MM.1S (cell line): ENCODE measurements around the gene SNX27.

Source experiments
- DNase-seq: peaks from one replicate; pipeline ENCODE4 v3.0.0-alpha.2; 2015
- H2AFZ ChIP-seq: fragments of 300-600 bp; sonication (generic); 2 replicates; pipeline ENCODE4 v1.6.0; 2016; ENCODE audit warnings: antibody characterized with exemption, low read length
- H3F3A ChIP-seq: fragments of 300-600 bp; sonication (generic); 2 replicates; pipeline ENCODE4 v1.6.1; 2016; ENCODE audit warnings: mild to moderate bottlenecking, antibody characterized with exemption, low read length, moderate library complexity, mixed read lengths; ENCODE audit not compliant: insufficient read depth
- H3K27ac ChIP-seq: fragments of 300-600 bp; sonication (generic); 2 replicates; pipeline ENCODE4 v1.5.1; 2016; ENCODE audit warnings: mild to moderate bottlenecking, low read length
- H3K27me3 ChIP-seq: fragments of 300-600 bp; sonication (generic); replicated peaks from 2 replicates; pipeline ENCODE4 v1.6.0; 2016; ENCODE audit warnings: low read length; ENCODE audit not compliant: insufficient read depth
- H3K36me3 ChIP-seq: fragments of 300-600 bp; sonication (generic); replicated peaks from 2 replicates; pipeline ENCODE4 v1.6.1; 2016; ENCODE audit warnings: mild to moderate bottlenecking, low read length, mixed read lengths; ENCODE audit not compliant: insufficient read depth
- H3K4me1 ChIP-seq: fragments of 300-600 bp; sonication (generic); 2 replicates; pipeline ENCODE4 v1.6.1; 2016; ENCODE audit warnings: low read length, mixed read lengths
- H3K4me2 ChIP-seq: fragments of 300-600 bp; sonication (generic); 2 replicates; pipeline ENCODE4 v1.6.0; 2016; ENCODE audit warnings: low read depth, low read length
- H3K4me3 ChIP-seq: fragments of 300-600 bp; sonication (generic); 2 replicates; pipeline ENCODE4 v1.5.1; 2016; ENCODE audit warnings: low read length, mixed read lengths
- H3K79me2 ChIP-seq: fragments of 300-600 bp; sonication (generic); 2 replicates; pipeline ENCODE4 v1.6.1; 2016; ENCODE audit warnings: mixed run types, low read length, mixed read lengths
- H3K9ac ChIP-seq: fragments of 300-600 bp; sonication (generic); 2 replicates; pipeline ENCODE4 v1.6.1; 2016; ENCODE audit warnings: low read length, mixed read lengths
- H3K9me2 ChIP-seq: fragments of 300-600 bp; sonication (generic); replicated peaks from 2 replicates; pipeline ENCODE4 v1.6.1; 2016; ENCODE audit warnings: mild to moderate bottlenecking, low read length, mixed read lengths; ENCODE audit not compliant: insufficient read depth
- H3K9me3 ChIP-seq: fragments of 300-600 bp; sonication (generic); replicated peaks from 2 replicates; pipeline ENCODE4 v1.6.1; 2016; ENCODE audit warnings: mild to moderate bottlenecking, low read length, mixed read lengths; ENCODE audit not compliant: insufficient read depth
- H4K20me1 ChIP-seq: fragments of 300-600 bp; sonication (generic); 2 replicates; pipeline ENCODE4 v1.6.1; 2016; ENCODE audit warnings: mild to moderate bottlenecking, low read length, moderate library complexity, mixed read lengths; ENCODE audit not compliant: insufficient read depth
- EZH2 ChIP-seq: fragments of 300-600 bp; sonication (generic); optimal IDR thresholded peaks from 2 replicates; pipeline ENCODE3; 2017; ENCODE audit warnings: low read depth, mild to moderate bottlenecking, antibody characterized with exemption, low read length, mixed read lengths
- EZH2phosphoT487 ChIP-seq: fragments of 300-600 bp; sonication (generic); IDR thresholded peaks from 2 replicates; pipeline ENCODE4 v1.6.1; 2018; ENCODE audit warnings: antibody characterized with exemption, low read length
- TF ChIP-seq, protein P1 (sequence below): fragments of 300-600 bp; sonication (generic); IDR thresholded peaks from 2 replicates; pipeline ENCODE4 v1.5.1; 2016; ENCODE audit warnings: antibody characterized with exemption, low read length, mixed read lengths

Gene SNX27

DNA sequence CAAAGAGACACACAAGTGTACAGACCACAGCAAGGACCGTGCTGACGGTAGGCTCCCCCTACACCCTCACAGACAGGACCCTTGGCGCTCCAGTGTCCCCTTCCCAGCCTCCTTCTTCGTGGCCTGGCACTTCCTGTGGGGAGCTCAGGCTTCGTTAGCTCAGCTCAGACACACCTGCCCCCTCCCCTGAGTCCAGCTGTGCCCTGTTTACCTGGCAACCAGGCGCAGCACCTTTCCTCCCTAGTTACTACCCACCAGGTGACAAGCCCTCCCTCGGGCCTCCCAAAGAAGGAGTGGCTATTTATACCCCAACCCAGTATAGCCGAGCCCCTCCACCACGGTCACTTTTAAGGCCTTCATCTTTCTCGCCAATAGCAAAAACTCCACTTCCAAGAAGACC, 100.1 kb downstream of the SNX27 start:
- Histone ChIP-seq H3K9me3 (no peaks in the 10 kb centered on the region), H3K9me2 (no peaks in the 10 kb centered on the region), H3K9ac (no peak overlapping the region), H3K36me3 (no peaks in the 10 kb centered on the region), H3K27ac (no peak overlapping the region), H3K4me3 (no peak overlapping the region), H3K27me3 (peaks cover 81% of the 10 kb centered on the region), H3F3A (no peaks in the 10 kb centered on the region), H3K4me1 (0 out of 2 replicates have a peak, but pooled peaks cover 1% of the 10 kb centered on the region), H3K79me2 (no peaks in the 10 kb centered on the region), H2AFZ (no peak overlapping the region), H4K20me1 (no peaks in the 10 kb centered on the region), H3K4me2 (no peak overlapping the region)
- TF ChIP-seq EZH2phosphoT487 (no peak), EZH2 (no peak)
- TF ChIP-seq, protein P1, sequence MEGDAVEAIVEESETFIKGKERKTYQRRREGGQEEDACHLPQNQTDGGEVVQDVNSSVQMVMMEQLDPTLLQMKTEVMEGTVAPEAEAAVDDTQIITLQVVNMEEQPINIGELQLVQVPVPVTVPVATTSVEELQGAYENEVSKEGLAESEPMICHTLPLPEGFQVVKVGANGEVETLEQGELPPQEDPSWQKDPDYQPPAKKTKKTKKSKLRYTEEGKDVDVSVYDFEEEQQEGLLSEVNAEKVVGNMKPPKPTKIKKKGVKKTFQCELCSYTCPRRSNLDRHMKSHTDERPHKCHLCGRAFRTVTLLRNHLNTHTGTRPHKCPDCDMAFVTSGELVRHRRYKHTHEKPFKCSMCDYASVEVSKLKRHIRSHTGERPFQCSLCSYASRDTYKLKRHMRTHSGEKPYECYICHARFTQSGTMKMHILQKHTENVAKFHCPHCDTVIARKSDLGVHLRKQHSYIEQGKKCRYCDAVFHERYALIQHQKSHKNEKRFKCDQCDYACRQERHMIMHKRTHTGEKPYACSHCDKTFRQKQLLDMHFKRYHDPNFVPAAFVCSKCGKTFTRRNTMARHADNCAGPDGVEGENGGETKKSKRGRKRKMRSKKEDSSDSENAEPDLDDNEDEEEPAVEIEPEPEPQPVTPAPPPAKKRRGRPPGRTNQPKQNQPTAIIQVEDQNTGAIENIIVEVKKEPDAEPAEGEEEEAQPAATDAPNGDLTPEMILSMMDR, result no peak
- no peak for DNase-seq

DNA sequence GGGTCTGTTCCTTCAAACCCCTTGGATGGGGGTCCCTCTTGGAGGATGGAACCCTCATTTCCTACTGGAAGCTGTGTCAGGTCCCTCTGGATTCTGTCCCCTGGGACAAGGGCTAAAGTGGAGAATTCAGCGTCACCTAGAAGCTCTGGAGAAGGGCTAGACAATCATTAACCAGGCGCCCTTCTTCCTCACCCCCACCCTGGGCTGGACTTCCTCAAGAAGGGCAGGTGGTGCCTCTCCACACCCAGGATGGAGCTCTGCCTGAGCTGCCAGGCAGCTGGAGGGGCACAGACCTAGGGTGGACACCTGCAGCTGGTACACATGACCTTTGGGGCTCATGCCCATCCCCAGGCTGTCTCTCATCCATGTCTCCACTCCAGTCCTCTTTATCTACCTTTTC, 101.2 kb downstream of the SNX27 start:
- Histone ChIP-seq H3K36me3 (no peaks in the 10 kb centered on the region), H3K27me3 (peaks cover 89% of the 10 kb centered on the region), H3K9me2 (no peaks in the 10 kb centered on the region), H3K4me3 (no peak overlapping the region), H3K79me2 (no peaks in the 10 kb centered on the region), H3K4me1 (no peaks in the 10 kb centered on the region), H2AFZ (no peak overlapping the region), H3K4me2 (no peak overlapping the region), H3K9ac (no peak overlapping the region), H3F3A (no peaks in the 10 kb centered on the region), H3K27ac (no peak overlapping the region), H3K9me3 (no peaks in the 10 kb centered on the region), H4K20me1 (no peaks in the 10 kb centered on the region)
- no peak for DNase-seq
- TF ChIP-seq EZH2phosphoT487 (no peak), EZH2 (no peak)
- TF ChIP-seq, protein P1, result no peak

DNA sequence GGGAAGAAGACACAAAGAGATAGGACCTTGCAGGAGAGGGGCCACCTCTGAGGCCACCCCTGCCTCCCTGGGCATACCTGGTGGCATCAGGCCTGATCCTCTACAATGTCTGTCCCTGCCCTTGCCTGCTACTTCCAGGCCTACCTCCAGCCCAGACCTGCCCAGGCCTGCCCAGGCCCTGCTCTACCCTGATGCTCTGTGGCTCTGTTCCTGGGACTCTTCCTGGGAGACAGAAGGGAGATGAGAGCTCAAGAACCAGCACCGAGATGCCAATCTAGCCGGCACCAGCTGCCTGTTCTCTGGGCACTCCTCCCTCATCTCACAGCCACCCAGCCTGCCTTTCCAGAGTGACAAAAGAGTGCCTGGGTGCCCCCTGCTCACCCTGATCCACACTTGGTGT, 102.0 kb downstream of the SNX27 start:
- Histone ChIP-seq H3K27me3 (peaks cover 91% of the 10 kb centered on the region), H3K9me3 (no peaks in the 10 kb centered on the region), H3K9me2 (no peaks in the 10 kb centered on the region), H4K20me1 (no peaks in the 10 kb centered on the region), H3K27ac (no peak overlapping the region), H3K36me3 (no peaks in the 10 kb centered on the region), H3F3A (no peaks in the 10 kb centered on the region), H3K4me1 (no peaks in the 10 kb centered on the region), H3K79me2 (no peaks in the 10 kb centered on the region), H2AFZ (no peak overlapping the region), H3K4me3 (no peak overlapping the region), H3K9ac (no peak overlapping the region), H3K4me2 (no peak overlapping the region)
- no peak for TF ChIP-seq EZH2
- TF ChIP-seq EZH2phosphoT487, result no peak
- TF ChIP-seq, protein P1, result no peak
- DNase-seq, result no peak
